ENCODE results near the gene CUL1.
"Not testable (repeated sequence)": the region's sequence is repeated elsewhere in the genome, so short reads cannot be mapped to it uniquely, and the experiment has no call there.

CUL1 gene

DNA sequence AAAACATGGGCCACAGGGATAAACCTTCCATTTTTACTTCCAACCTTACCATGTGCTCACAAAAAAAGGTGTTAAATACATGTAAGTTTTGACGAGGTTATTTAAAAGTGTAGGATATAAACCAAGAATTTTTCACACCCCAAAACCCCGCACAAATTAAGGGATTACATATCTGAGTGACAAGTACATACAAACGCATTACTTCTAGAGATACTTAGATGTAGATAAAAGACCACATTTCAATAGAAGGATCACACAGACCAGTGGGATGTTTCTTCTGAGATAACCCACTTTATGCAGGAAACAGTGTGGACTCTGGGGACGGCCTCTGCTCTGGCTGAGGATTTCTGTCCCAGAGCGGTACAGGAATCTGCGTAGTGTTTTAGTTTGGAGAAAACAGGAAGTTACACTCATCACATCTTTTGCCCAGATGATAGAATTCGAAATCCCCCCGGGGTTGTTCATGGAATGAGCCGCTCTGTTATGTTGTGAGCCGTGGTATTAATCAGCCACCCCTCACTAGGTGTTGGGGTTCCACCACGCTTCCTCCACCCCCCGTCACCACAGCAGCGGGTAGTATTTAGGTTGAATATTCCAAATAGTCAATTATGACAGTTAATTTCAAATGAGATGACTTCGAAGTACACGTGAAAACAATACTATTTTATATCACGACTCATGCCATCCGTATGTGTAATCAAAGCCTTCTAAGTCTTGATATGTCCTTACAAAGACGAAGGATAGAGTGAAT is 1.3 kb upstream of the CUL1 start:
- DNase-seq, result no peak

DNA sequence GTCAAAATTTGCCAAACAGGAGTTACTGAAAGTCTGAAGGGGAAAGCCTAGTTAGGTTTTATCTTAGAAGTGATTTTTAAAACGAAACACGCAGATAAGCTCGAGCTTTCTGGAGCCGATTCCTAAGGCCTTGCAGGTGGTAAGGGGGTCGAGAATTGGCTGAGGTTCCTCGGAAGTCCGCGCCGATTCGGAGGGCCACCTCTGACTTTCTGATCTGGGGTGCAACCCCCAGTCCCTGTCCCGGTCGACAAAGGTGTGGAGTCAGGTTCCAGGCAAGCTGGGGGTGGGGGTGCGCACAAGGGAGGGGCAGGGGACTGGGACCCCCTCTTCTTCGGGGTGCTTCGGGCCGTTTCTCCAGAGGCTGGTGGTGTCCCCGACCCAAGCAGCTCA is 701 bp upstream of the CUL1 start:
- DNase-seq, result peak; percentile 65

DNA sequence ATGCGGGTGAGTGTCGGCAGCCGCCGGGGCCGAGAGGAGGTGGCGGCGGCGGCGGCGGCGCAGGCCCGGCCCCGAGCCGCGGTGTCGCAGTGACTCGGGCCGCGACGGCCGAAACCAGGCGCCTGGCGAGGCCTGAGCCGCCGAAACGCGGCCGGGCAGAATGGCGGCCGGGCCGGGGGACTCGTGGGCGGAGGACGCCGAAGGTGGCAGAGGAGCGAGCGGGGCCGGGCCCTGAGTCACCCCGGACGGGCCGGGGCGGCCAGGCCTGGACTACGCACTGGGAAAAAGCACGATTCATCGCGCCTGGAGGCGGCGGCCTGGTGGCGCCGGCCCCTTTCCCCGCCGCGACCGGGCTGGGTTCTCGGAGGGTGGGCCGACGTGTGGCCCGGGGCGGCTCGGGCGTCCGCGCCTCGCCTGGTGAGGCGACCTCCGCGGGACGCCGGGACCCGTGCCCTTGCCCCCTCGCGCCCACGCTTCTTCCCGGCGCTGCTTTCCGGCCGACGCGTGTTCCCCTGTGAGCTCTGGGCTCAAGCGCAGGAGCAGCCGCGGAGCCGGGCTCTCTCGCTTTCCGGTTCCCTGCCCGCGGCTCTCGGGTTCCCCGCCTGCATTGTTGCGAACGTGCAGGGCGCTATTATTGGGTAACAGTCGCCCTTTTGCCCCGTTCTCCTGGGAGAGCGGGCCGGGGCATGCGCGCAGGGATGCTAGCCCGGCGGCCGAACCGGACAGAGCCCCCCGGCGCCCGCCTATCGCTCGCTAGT is 500 bp downstream of the CUL1 start:
- DNase-seq, result peak; percentile 76

DNA sequence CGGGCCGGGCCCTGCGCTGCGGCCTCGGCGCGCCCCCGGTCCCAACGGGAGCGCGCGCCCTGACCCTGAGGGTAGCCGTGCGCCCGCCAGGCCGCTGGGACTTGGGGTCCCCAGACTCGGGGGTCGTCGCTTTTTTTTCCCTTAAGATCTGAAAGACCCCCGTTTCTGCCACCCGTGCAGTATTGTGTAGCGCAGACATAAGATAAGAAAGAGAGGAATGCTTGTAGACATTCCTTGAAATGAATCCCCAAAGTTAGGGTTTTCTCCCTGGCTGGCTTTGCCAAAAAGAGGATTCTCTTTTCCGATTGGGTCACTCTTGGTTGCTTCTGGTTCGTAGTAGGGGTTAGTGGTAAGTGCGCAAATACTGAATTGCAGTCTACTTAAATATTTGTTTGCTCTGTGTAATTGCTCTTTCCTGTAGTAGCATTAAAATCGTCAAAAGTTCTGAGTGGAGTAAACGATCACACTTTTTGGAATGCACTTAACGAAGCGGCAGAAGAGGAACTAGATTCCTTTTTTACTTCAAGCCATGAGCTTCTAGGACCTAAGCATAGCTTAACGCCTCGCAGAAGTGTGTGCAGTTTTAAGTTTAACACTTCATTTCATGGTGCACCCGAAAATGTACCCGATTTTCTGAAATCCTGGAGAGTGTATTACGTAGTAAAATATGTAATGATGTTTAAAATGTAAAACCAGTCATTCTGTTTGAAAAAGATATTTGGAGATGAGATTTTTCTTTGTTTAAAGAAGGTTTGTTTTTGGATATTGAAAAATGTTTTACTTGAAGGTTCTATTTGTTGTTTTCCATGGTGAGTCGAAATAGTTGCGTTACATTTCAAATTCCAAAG is 1.3 kb downstream of the CUL1 start:
- no peak for DNase-seq

DNA sequence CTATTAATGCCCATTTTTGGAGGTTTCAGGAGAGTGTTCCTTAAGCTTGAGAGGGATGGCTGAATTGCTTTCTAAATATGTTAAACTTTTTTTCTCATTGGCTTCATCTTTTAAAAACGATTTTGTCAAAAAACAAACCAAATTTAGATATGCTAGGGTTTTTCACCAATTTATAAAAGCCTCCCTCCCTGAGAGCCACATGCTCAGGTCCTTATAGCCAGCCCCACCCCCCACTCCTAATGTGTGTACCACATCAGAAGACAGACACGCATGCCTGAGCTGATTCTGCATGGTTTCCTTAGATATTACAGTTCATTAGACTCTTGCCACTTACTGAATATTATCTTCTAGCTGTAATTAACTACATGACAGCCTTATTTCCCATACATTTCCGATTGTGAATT is 2.0 kb downstream of the CUL1 start:
- no peak for DNase-seq

DNA sequence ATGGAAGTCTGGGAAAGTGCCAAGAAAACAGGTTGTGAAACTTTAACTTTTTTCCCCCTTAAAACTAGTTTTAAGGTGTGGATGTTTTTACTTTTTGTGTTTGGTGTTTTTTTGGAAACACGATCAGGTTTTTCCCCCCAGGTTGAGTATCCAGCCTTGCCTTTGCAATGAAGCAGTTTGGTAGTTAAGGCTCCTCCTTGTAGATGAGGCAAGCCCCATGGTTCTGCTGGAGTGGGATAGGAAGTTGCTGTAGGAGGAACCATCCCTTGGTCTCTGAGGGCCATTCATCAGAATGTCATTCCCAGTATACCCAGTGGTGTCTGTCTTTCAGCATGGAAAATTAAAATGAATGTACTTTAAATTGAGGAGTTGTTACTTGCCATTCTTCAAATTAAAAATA is 2.7 kb downstream of the CUL1 start:
- DNase-seq, result no peak

DNA sequence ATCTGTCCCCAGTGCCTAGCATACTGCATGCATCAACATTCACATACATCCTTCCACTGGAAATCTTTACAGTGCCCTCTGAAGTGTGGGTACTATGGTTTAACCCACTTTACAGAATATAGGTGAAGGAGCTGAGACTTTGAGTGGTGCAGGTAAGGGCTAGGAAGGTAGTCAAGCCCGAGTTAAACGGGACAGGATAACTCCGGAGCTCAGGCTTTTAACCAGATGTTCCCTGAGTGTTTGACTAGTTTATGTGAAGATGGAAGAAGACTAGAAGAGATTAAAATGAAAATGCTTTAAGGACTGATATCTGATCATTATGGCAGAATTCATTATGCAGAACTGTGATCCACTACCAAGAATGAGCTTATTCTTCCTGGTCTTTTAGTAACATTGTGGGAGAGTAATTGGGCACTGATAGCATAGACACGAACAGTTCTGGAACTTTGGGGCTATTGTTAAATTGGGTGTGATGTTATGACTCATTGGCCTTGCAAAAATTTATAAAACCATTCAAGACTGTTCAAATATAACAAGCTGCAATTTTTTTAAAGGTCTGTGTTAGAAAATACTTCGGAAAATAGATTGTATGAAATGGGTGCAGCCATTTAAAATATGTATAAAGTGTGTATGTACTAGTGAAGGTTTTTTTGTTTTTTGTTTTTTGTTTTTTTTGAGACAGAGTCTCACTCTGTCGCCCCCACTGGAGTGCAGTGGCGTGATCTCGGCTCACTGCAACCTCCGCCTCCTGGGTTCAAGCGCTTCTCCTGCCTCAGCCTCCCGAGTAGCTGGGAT is 4.4 kb downstream of the CUL1 start:
- no peak for DNase-seq

DNA sequence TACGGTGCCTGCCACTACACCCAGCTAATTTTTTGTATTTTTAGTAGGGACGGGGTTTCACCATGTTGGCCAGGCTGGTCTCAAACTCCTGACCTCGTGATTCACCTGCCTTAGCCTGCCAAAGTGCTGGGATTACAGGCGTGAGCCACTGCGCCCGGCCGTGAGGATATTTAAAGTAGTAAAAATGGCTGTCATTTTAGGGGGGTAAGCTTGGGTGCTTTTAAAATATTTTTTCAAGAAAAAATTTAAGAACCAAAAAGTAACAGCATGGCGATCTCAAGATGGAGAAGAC is 4.9 kb downstream of the CUL1 start:
- DNase-seq, result not testable (repeated sequence)

DNA sequence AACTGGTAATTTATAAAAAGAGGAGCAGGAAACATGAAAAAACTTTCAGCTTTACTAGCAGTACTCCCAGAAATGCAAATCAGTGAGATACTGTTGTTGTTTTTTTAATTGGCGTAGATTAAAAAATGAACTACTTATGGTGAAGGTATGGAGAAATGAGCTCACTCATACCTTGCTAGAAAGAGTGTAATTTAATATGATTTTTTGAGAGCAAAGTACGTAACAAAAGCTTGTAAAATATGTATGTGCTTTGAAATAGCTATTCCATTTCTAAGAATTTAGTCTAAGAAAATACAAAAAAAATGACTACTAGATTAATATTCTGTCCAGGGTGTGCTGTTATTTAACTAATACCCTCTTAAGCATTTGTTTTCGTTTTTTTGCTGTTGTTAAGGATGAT is 5.5 kb downstream of the CUL1 start:
- DNase-seq, result no peak

DNA sequence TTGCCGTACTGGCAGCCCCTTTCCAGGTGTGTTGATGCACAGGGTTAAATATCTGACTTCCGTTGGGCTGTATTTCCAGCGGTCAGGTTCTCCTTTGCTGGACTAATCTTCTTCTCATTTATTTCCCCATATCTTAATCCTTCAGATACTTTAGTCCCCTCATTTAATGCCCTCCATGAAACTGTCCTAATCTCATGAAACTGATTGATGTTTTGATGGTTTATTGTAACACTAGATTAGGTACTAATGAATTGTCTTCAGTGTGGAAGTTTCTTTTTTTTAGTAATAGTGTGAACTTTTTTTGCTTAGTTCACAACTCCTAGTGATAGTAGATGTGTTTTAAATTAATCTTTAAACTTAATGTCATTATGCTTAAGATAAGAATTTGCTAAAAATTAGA is 6.3 kb downstream of the CUL1 start:
- no peak for DNase-seq

DNA sequence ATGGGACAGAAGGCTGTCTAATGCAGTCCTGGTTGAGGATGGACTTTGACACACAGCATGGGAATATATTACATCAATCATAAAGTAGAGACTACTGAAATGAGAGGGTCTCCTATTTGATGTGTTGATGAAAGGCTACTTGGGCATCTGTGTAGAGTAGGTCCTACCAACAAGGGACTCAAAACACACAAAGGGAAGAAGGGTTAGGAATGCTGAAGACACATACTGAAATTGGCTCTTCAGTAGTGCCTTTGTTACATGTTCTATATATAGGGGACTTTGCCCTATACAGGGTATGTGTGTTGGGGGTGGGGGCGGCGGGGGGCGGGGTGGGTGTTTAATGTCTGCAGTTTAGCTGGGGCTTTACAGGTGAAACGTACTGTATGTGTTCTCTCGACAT is 7.7 kb downstream of the CUL1 start:
- DNase-seq, result no peak

DNA sequence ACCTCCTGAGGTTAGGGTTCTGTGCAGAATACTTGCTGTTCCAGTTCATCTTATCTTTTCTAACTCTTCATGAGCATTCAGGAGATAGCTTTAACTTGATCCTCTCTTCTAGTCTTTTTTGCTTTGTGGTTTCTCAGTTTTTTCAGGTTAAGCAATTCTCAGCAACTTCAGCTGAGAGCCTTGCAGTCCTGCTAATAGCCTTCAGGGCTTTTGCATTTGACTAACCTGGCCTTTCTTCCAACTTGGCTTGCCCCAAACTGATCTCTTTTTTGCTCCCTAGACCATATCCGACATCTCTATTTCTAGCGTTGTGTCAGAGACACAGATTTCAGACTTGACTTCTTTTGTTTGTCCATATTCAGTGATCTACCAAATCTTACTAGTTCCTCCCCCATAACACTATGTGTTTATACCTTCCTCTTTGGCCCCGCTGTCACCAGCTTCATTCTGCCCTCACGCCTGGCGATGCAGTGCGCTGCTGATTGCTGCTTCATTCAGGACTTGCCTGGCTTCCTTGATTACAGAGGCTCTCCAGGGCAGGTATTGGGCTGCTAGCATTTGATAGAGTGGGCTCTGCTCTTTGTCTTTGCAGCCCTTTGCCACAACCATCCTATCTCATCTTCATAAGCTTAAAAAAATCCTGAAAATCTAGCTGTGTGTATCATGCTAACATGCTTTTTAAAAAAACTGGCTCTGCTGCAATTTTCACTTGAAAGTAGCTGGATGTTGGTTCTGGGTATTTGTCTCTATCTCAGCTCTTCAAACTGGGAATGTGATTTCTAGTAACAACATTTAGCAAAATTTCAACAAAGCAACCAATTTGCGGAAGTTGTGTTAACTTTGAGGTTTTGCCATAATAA is 9.6 kb downstream of the CUL1 start:
- no peak for DNase-seq

DNA sequence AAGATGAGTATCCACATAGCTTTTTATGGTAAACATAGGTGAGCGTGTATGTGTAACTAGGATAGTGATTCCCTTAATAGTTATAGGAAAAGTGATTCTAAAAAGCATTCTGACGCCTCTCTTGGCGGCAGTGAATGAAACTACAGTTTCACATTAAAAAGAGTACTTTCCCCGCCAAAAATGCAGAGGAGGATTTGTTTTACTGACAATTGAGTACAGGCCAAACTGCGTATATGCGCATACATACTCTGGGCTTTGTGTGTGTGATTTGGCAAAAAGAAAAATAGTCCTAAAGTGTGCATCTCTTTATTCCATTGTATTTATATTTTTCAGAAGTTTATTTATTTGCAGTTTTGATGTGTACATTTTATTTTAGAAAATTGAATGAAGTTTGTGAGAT is 10.3 kb downstream of the CUL1 start:
- no peak for DNase-seq

DNA sequence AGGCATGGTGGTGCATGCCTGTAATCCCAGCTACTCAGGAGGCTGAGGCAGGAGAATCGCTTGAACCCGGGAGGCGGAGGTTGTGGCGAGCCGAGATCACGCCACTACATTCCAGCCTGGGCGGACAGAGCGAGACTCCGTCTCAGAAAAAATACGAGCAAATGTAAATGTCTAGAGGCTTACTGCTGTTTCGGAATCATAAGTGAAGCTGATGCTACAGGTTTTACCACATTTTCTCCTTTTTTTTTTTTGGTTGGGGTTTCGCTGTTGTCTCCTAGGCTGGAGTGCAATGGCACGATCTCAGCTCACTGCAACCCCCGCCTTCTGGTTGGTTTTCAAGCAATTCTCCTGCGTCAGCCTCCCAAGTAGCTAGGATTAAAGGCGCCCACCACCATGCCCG is 11.7 kb downstream of the CUL1 start:
- DNase-seq, result not testable (repeated sequence)

DNA sequence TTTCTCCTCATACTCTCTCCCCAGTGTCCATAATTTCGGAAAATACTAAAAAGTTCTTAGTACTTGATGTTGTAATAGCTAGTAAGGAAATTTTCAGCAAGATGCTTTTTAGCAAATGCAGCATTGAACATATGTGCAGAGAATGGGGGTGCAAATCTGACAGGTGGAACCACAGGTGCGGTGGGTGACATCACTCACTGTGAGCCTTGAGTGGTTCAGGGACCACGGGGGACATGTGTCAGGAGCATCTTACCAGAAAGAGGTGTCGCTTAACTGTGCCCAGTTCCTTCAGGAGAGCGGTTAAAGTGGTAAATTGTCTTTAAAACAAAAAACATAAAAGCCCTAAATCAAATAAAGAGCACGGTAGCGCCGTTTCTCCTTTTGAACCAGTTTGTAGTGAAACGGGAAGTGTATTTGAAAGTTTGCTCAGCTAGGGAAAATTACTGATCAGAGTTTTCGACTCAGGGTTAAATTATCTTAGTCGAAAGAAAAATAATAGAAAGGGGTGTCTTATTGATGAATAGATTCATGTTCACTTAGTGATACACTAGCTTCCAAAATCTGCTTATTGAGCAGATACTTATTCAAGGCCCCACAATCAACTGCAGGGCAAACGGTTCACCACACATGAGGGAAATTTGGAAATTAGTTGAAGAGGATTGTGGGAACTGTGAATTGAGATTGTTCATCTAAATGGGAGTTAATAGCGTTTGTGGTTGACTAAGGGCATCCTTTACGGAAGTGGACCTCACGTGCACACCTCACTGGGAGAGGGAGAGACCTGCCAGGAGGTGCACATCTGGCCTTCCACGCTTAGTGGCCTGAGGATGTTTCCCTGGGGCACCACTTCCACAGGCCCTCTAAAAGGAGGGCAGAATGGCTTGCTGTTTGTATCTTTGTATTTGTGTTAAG is 12.7 kb downstream of the CUL1 start:
- DNase-seq, result no peak

DNA sequence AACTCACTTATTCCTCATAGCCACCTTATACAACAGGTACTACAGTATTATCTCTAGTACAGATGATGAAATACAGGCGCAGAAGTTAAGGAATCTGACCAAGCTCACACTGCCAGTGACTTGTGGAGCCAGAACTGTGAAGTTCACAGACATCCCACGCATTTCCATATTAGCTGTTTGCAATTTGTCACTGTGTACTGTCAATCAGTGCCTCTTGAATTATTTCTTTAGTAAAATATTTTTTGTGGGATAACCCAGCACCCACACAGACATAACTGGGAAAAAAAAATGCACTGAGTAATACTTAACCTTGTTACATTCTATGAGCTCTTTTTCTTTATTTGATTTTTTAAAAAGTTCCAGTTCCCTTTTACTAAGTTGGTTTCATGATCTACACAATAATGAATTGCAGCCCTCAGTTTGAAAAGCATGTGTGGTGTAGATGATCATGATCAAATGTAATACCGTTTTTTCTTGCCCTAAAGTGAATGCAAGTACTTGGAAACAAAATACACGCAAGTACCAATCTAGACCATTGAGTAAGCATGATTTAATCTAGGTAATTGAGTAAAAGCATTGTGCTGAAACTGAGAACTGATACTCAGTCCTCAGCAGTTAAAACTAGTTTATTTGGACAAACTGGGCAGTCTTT is 14.1 kb downstream of the CUL1 start:
- DNase-seq, result no peak

DNA sequence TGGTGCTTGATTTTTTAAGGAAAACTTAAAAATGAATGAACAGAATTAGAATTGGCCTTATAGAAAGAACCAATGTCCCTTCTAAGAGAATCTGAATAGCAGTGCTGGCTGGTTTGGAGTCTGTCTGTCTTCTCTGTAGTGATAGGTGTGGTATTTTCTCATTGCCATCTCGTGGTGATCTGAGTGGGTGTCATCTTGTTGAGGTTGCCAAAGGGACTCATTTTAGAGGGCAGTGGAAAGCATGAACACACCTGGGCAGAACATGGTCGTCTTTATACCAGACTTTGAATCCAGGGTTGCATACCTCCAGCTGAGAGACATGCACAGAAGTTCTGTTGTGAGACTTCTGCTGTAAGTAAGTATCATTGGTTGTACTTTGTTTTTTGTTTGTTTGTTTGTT is 15.8 kb downstream of the CUL1 start:
- no peak for DNase-seq

DNA sequence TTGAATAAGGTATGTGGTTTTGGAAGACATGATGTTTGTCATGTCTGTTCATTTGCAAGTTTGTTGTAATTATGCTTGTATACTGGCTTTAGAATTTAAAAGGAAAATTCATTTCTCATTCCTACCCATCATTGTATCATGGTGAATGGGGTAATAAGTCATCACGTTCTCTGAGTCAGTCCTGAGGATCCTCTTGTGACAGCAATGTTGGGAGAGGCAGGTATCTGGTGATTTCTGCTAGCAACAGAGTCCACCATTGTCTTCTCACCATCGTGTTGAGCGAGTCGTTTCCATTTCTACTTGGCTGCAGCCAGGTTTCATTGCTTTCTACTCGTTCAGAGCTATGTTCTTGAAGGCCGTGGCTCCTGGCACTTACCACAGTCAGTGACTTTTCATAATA is 16.3 kb downstream of the CUL1 start:
- no peak for DNase-seq

DNA sequence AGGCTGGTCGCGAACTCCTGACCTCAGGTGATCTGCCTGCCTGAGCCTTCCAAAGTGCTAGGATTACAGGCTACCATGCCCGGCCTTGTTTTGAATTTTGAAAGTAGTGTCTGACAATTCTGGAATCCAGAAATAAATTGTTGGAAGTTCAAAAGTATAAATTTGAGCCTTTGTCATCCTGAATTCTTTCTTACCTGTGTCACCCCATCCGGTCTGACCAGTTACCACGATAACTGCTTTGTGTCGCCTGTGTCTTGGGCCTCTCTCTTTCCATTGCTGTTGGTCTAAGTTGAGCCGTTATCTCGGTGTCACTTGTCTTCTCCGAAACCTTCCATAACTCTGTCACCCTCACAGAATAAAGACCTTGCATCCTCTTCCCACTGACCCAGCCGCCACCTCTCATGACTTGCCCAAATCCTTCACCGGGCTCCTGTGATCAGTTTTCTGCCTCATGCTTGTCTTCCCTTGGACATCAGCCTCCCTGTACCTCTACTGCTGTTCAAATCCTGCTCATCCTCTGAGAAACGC is 18.6 kb downstream of the CUL1 start:
- no peak for DNase-seq

DNA sequence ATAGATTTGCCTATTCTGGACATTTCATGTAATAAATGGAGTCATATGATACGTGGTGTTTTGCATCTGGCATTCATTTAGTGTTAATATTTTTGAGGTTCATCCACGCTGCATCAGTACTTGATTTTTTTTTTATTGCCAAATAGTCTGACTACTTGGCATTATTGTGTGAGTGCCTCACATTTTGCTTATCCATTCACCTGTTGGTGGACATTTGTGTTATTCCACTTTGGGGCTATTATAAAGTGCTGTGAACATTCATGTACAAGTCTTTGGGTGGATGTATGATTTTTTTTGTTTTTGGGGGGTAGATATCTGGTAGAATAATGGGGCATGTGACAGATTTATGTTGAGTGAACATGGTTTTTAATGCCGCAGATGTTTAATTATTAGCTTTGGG is 19.7 kb downstream of the CUL1 start:
- no peak for DNase-seq
